ENCODE data around the gene GOLGA8T.
"Not testable (repeated sequence)": the region's sequence is repeated elsewhere in the genome, so short reads cannot be mapped to it uniquely, and the experiment has no call there.

Gene GOLGA8T

GRCh38 chr15:30191639-30192038 lies 56.8 kb downstream of the GOLGA8T start:
- in situ Hi-C loops (cut with HindIII; ENCODE audit: low sequenced_read_pairs): not testable (repeated sequence)

GRCh38 chr15:30192119-30192745 lies 57.4 kb downstream of the GOLGA8T start:
- in situ Hi-C loops (cut with HindIII; ENCODE audit: low sequenced_read_pairs): not testable (repeated sequence)

GRCh38 chr15:30192892-30193291 lies 58.0 kb downstream of the GOLGA8T start:
- in situ Hi-C loops (cut with HindIII; ENCODE audit: low sequenced_read_pairs): not testable (repeated sequence)
